ENCODE measurements around the gene PAX3.

PAX3 gene

GRCh38 chr2:222309766-222310165, 11.0 kb upstream of the PAX3 start:
- DNase-seq = no peak

GRCh38 chr2:222309361-222309760, 10.6 kb upstream of the PAX3 start:
- DNase-seq = no peak

DNA sequence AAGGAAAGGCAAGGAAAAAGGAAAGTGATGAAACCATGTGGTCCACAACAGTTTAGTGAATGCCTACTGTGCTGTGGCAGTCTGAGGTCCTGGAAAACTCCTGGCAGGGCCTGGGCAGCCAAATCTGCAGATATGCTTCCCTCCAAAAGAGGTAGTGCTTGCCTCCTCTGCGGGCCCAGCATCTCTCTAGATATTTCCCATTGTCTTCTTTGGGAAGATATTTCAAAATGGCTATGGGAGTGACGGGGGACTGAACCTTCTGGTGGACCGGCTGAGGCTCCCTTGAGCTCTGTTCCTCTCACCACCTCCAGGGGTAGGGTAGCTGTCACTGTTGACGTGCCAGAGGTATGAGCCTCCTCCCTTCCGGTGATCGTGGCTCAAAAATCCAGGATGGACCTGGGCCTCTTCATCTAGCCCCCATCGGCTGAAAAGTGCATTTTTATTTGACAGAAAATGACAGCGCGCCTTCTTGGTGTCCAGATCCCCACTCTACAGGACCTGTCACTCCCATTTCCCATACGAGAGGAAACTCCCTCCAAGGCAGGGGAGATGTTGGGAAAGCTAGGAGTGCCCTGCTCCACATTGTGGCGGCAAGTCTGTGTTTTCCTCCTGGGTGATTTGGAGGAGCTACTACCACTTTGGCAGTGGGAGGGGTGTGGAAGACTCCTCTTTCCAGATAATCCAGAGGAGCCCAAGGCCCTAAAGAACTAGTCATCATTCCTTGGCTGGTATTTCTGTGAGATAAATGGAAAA, 9.4 kb upstream of the PAX3 start:
- no peak for DNase-seq

DNA sequence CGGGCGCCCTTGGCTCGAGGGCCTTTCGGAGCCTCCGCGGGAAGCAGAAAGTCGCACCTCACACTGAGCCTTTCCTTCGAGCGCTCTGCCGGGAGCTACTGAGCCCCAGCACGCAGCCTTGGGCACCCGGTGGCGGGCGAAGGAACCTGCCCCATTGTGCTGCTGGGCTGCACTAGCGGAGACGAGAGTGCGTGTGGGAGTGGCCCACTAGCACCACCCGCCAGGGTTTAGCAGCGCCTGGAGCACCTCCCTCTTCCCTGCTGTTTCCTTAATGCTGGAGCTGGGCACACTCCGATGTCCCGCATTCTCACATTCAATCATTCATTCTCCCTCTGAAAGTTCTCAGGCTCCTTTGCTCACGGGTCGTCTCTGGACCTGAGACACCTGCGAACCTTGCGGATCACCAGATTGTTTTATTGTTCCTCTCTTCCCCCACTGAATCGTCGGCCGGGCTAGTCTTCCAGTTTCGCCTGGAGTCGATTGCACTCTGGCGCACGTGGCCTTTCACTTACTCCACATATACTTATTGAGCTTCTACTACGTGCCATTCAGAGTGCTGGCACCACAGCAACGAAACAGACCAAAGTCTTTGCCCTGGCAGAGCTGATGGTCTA, 8.5 kb upstream of the PAX3 start:
- DNase-seq = no peak

DNA sequence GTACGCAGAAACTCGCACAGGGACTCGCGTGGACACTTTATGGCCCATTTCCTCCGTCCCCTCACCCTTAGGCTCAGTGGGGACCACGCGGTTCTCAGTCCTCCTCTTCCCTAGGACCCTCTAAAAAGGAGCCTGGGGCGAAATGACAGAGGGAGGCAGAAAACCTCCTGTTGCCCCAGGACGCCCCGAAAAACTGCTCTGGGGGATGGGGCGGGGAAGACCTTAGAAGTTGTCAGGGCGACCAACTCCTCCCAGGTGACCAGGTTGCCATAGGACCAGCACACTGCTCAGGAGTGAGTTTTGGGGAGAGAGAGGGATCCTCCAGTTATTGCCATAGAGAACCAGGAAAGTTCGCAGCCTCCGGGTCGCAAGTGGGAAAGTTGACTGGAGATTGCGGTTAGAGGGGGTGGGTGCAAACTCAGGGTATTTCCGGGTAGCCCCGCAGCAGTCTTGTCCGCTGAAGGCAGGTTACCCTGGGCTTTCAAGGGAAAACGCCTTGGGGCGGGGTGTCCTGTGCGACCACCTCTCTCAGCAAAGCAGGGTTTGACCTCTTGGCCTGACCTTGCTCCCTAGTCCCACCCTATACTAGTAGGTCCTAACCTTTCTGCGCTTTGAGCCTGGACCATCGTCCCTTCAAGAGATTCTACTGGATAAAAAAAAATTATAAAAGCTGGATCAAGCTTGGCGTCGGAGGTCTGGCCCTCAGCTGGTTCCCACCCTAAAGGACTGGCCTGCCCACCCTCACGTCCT, 7.8 kb upstream of the PAX3 start:
- no peak for DNase-seq

DNA sequence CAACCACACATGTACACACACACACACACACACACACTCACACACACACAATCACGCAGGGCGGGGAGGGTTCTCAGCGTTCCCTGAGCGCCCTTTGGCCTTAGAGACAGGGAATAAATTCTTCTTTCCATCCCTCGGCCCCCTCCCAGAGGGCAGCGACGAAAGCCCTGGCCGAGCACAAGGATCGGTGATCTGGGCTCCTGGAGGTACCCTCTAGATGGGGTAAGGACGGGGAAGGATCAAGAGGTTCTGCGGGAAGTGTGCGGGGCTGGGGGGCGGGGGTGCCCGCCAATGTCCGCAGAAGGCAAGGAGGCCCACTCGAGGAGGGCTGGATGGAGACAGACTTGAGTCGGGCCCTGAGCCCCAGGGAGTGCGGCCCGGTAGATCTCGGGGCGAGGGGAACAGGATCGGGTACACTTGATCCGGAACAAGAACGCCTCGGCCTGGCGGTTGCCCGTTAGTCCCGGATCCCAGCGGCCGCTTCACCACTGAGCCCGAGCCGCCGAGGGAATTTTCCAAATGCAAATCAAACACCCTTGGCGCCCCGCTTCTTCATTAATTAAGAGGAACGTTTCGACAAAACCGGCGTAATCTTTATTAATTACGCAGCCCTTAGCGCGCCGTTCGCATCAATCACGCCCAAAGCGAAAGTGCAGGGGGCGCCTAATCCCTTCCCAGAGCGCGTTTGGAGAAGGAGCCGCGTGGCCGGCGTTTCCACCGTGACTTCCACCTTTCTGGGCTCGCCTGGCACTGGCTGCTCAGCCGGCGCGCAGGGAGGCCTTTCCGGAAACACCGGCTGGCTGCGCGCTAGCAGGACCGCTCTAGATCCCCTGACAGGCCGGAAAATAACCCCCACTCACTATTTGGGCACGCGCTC, 7.0 kb upstream of the PAX3 start:
- no peak for DNase-seq

- DNase-seq = no peak
Observed at GRCh38 chr2:222304737-222305515, 6.1 kb upstream of the PAX3 start.

GRCh38 chr2:222303828-222304736, 5.3 kb upstream of the PAX3 start:
- no peak for DNase-seq

DNA sequence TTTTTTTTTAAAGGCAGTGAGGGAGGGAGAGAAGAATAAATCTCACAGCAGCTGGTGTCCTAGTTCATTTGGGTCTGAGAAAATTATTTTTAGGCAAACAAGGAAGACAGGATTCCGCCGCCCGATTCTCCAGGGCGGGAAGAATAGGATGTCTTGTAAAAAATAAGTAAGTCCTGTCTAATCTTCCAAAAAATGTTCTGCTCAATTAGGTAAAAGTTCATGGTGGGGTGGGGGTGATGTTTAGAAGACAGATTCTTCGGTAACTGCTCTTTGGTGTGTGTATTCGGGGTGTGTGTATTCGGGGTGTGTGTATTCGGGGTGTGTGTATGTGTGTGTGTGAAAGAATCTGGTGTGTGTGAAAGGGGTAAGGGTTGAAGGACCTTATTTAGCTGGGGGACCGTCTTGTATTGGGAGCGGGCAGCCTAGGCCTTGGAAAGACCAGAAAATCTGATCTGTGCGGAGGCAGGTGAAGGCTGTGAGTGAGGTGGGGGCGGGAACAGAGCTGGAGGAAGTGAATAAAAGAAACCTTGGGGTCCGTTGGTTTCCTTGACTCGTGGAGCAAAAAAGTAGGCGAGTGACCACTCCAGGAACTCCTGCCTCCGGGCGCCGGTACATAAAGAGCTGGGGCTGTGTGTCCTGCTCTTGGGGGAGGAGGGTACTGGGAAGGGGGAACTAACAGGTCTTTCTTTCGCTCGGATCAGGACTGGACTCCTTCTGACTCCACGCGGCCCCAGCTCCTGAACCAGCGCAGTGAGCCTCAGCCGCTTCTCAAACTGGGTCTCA, 4.4 kb upstream of the PAX3 start:
- DNase-seq = no peak

DNA sequence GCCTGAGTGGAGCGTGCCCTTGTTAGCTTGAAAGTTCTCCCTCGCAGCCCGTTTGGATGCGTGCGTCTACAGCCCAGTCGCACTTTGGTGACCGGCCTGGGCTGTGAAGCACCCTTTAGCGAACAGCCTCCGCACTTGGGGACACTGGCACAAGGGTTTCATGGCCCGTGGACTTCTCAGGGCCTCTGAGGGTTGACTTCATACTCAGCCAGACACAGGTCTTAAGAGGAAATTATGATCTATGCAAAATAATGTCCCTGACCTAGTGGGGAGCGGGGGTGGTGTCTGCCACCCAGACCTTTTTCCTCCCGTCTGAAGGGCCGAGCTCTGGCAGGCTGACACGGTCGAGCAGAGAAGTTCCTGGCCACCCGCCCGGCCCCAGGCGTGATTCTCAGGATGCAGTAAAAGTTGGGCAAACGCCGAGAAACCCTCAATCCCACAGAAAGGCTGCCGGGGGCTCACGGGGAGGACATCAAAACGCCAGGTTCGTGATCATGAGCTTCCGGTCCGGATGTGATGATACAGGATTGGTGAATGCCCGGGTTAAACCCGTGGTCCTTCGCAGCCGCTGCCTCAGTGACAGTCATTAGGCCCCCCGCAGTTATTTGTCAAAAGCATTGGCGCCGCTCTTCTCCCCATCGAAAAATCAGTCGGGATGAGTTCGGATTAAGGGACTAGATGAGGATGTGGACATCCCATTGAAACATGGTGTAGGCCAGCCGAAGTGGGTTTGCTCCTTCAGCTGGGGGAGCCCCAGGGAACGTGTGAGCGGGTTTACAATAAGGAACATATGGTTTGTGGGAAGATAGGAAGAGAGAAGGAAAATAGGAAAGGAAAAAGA, 3.6 kb upstream of the PAX3 start:
- no peak for DNase-seq

DNA sequence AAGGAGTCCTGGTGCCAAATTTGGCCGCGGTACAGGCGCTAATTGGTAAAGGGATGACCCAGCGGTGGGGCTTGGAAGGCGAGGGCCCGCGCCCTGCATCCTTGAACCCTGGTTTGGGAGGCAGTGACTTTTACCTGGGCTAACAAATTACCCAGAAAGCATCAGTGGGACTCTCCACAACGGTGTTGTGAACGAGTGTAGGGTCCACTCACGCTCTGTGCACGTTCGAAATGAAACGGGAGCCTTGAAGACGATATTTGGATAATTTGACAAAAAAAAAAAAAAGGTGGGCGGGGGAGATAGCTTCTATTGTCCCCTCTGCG, 3.0 kb upstream of the PAX3 start:
- no peak for DNase-seq

- no peak for DNase-seq
Observed at GRCh38 chr2:222301053-222301795, 2.4 kb upstream of the PAX3 start.

DNA sequence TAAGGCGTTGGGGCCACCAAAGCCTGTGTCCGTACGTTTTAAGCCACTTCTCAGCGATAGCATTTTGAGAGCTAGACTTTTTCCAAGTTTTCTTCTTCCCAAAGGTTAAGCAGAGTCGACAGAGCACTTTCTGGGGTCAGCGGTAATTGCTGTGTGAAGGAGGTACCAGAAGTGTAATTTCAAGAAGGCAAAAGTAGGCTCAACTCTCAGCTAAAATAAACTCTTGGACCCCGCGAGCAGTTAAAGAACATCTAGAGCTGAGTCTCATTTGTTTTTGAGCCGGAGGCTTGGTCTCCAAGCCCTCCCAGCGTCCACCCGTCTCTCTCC, 1.9 kb upstream of the PAX3 start:
- no peak for DNase-seq

GRCh38 chr2:222299906-222300725, 1.3 kb upstream of the PAX3 start:
- no peak for DNase-seq

- no peak for DNase-seq
Observed at GRCh38 chr2:222298001-222298310, 842 bp downstream of the PAX3 start.

DNA sequence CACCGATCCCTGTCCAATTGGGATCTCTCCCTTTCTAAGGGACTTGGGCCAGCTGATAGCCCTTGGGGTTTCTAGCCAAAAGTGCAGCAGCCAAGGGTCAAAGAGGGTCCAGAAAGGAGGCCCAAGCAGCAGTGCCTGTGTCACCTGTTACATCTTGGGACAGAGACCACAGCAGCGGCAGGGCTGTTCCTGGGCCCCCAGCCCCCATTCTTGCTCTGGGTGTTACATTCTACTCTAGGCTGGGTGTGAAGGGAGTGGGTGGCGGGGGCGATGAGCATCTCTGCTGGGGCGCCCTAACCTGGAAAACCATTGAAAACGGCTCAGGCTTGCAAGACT, 1.2 kb downstream of the PAX3 start:
- DNase-seq = no peak

- DNase-seq = no peak
Observed at GRCh38 chr2:222296911-222297599, 1.7 kb downstream of the PAX3 start.

DNA sequence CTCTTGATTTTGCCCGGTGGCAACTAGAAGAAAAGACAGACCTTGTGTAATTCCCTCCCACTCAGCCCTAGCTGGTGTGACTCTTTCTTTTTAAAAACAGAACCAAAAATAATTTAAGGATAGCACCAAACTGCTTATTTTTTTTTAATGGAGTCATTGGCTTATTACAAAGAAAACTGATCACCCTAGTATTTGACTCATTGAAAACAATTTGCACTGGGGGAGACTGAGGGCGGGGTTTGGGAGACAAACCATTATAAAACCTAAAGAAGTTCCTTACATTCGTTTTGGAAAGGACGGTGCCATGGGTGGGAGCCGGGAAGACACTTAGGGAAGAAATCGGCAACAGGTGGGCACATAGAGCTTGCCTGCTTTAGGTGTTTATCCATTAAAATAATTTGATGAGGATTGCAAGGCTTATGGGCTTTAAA, 2.5 kb downstream of the PAX3 start:
- no peak for DNase-seq

Data from T-helper 1 cell (primary cell).